GM18526 (cell line): ENCODE measurements around the gene PPP4R4.

Experiments
- POLR2A ChIP-seq: IDR thresholded peaks from 3 replicates; pipeline ENCODE4 v1.6.1; 2011; ENCODE audit not compliant: insufficient read length; ENCODE audit errors: extremely low read depth

Gene PPP4R4

DNA sequence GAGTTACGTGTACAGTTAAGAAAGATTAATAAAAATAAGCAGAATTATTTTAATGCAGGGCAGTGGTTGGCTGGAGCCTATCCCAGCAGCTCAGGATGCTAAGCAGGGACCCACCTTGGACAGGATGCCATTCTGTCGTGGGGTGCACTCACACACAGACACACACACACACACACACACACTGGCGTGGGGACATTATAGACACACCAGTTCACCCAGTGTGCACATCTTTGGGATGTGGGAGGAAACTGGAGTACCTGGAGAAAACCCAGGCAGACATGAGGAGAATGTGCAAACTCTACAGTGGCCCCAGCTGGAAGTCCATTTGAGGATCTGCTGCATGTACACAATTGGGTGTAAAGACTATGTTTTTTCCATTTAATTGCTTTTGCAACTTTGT lies 31.9 kb upstream of the PPP4R4 start:
- no peak for TF ChIP-seq POLR2A

DNA sequence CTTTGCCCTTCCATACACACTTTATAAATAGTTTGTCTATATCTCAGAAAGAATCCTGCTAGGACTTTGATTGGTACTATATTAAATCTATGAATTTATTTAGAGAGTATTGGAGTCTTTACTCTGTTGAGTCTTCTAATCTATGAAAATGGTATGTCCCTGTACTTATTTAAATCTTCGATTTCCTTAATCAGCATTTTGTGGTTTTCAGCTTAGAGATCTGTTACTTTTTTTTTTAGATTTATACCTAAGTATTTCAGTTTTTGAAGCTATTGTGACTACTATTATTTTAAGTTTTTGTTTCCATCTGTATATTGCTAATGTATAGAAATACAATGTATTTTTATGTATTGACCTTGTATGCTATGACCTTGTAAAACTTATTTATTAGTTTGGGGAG lies 31.3 kb upstream of the PPP4R4 start:
- no peak for TF ChIP-seq POLR2A

DNA sequence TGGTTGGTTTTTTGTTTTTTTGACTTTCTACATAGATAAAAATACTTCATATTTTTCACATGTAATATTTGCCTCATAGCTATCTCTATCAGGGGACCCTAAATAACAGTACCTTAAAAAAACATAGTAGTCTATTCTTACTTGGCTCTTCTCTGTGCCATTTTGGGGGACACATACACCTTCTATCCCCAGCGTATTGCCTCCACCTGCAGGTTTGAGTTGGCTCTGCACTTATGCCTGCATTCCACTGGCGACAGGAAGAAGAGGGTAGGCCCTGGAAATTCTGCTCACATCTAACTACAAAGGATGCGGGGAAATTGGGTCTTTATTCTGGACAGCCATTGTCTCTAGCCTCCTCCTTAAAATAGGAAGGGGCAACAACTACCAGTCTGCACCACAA lies 30.9 kb upstream of the PPP4R4 start:
- TF ChIP-seq POLR2A = no peak

DNA sequence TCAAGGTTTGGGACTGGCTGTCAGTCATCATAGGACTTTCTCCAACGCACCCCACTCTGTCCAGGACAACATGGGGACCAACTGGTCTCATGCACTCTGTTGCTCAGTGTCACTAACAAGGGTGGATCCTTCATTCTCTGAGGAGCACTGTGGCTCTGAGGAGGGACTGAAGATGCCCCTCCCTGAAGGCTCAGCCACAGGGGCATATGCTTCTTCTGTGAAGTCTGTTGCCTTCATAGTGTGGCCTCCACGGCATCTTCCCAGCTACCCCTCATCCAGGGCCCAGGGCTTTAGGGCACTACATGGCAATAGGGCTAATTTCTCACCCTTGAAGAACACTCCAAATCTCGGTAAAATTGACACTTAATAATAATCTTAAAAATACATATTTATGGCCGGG lies 30.4 kb upstream of the PPP4R4 start:
- no peak for TF ChIP-seq POLR2A

DNA sequence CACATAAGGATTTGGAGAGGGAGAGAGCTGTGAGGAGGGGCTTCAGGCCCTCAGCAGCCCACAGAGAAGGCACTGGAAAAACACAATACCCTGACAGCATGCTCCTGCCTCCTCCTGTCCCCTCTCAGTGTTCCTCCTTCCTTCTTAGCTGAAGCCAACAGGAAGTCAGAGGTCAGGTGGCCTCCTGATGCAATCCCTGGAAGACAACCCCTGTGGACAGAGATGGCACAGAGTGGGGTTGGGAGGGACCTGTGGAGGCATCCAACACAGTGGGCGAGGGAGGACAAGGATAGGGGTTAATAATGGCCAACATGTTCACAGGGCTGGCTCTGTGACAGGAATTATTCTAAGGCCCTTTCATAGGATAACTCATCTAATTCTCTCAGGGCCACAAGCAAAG lies 29.4 kb upstream of the PPP4R4 start:
- TF ChIP-seq POLR2A = no peak

DNA sequence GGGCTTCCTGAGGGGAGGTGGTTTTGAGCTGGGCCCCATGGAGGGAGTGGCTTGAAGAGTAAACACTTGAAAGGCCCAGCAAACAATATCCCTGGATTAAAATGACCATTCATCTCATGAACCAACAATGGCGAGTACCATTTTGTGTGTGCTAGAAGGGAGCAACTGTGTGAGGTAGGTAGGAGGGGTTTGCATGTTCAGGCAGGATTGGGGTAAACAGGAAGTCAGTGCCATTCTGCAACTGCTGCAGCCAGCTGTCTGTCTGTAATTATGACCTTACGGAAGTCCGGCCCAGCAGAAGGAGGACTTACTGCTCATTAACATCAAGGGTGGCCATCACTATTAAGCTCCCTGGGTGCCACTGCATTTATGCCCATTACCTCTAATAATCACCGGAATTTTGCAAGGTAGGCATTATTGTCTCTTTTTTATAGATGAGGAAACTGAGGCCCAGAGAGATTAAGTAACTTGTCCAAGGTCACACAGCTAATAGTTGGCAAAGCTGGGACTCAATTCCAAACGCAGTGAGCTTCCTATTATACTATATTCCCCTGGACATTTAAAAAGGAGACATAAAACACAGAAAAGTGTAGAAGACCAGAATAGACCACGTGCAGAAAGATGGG lies 28.1 kb upstream of the PPP4R4 start:
- no peak for TF ChIP-seq POLR2A

DNA sequence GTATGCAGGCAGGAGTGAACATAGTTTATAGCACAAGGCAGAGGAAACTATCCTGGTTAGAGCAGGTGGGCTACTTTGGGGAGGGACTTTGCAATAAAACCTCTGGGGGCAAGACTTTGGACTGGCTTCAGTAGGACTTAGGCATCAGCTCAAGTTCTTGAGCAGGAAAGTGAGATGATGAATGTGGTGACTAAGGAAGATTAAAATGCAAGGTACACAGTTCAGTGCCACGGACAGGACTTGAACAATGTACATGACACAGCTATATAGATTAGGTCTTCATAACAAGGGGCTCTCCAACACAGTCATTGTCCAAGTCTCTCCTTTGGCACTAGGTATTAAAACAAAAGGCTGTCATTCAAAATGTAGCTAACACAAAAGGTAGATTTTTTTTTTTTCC lies 21.4 kb upstream of the PPP4R4 start:
- TF ChIP-seq POLR2A = no peak

DNA sequence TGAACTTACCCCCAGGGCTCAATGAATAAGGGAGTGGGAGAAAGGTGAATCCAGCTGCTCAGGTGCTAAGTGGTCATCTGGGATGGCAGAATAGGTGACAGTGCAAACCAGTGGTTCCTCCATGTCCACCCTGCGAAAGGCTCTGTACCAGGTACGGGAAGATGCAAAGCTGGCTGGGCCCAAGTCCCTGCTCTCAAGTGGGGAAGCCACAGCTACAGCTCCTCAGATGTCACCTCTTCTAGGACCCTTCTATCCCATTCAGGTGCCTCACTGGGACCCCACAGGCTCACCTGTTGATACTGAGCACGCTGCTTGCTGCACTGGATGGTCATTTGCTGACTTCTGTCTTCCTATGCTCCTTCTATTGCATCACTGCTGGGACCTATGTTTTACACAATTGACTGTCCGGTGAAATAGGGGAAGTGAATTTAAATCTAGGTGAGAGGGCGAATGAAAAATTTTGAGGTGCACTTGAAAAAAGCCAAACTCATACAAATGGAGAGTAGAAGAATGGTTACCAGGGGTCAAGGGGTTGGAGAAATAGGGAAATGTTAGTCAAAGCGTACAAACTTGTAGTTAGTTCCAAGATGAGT lies 20.3 kb upstream of the PPP4R4 start:
- no peak for TF ChIP-seq POLR2A

DNA sequence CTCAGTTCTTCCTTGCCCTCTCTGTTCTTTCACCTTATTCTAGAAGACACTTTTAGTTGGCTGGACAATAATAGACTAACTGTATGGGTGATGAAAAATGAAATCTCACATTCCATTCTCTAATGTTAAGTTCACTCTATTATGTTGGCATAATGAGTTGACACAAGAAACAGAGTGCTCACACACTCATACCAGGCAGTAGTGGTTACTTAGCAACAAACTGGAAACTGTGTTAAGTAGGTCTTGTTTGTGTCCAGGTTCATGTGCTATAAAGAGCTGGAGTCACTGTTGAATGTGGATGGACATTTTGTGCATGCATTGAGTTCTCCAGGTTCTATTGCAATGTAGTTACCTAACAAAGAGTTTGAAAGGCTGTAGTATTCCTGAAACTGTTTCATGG lies 16.9 kb upstream of the PPP4R4 start:
- TF ChIP-seq POLR2A = no peak

DNA sequence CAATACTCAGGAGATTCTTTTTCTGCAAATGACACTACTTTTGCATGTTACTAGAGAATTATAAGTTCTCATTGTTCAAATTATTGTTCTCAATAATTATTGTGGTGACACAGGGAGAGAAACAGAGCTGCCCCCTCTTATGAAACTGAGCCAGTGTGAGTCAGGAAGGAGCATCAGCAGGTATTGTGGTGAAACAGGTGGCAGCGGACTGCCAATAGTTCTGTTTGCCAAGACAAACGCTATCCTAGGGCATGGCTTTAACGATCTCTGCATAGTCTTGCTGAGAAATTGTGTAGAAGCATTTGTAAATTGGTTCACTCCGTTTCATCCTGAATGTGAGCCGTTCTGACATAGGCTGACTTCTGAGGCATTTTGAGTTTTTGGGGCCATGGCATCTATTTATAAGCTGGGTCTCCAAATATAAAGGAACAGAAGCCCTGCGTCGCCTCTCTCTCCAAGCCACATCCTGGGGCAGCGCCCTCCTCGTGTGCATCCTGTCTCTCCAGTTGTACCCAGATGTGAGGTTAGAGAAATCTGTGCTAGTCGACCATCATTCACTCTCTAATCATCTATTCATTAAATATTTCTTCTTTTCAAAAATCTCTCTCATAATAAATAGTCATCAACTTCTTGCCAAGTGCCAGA lies 15.8 kb upstream of the PPP4R4 start:
- no peak for TF ChIP-seq POLR2A

DNA sequence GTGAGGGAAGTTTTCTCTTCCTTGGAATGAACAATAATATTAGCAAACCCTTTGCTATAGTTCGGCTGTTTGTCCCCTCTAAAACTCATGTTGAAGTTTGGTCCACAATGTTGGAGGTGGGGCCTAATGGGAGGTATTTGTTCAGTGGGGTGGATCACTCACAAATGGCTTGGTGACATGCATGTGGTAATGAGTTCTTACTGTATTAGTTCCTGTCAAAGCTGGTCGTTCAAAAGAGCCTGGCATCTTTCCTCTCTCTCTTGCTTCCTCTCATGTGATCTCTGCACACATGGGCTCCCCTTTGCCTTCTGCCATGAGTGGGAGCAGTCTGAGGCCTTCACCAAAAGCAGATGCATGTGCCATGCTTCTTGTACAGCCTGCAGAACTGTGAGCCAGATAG lies 13.1 kb upstream of the PPP4R4 start:
- TF ChIP-seq POLR2A = no peak

DNA sequence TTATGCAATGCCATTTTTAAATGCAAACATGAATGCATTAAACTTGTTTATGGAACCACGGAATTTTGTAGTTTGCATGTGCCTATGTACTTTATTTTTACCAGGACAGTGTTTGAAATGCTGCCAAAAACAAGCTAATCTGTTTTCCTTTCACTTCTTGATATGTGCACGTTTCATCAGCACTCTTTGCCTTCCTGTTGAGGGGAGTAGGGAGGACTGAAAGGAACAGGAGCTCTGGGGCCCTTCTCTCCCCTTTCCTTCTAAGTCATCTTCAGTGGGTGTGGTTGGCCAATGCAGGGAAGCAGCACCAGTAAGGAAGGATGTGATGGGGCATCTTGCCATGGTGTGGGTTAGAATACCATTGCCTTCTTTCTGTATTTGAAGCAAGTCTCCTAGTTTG lies 12.1 kb upstream of the PPP4R4 start:
- no peak for TF ChIP-seq POLR2A

DNA sequence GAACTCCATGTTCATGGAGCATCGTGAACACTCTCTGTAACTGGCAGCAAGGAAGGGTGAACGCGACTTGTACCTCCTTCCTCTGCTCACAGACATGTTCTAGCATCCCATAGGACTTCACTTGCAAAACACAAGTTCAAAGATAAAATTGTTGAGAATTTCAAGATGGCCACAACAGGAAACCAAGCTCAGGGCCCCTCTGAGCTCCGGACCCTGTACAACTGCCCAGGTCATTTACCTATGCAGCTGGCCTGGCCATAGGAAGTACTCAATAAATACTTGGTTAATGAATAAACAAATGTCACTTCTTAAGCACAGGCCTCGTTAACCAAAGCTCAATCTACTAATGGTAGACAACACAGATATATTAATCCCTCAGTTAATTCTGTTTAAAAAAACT lies 11.7 kb upstream of the PPP4R4 start:
- TF ChIP-seq POLR2A = no peak

DNA sequence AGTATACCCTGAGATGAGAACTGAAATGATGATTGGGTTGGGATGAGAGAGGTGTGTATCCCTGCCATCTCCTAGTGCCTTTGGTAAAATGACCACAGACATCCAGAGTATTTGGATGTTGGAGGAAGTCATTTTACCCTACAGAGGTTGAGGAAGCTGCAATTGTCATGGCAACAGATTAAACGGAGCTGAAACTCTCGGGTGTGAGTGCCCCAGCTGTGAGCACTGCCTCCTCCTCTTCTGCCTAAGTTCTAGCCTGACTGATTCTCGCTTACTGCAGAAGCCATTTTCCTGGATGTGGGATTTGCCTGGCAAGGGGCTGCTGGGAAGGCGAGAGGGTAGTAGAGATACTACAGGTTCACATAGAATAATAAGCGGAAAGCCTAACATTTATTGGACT lies 10.3 kb upstream of the PPP4R4 start:
- TF ChIP-seq POLR2A = no peak

DNA sequence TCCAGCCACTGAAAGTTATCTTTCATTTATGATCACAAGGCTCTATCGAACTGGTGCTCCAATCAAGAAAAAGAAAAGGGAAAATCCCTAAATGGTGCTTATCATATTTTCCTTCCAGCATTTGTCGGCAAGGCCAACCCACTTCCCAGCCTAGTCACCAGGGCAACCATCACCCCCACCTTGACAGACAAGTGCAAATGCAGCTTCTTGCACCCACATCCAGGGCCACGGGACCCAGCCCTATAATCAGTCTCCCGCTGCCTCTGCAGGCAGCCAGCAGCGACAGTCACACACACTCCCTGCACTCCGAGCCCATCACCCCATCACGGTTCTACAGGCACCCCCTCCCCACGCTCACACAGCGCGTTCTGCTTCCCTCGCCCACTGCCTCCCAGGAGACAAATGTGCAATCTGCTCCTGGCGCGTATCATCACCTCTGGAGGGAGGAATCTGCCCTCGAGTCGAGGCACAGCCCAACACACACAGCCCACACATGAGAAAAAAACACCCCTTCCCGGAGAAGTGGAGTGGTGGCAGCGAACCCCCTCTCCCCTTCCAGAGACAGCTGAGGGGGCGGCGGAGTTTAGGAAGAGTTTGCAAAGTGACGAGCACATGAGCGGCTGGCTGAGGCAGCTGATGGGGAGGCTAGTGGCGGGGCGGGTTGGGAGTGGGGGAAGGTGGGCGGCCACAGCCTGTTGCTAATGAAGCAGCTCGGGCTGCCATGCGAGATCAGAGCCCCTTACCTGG lies 9.3 kb upstream of the PPP4R4 start:
- no peak for TF ChIP-seq POLR2A

DNA sequence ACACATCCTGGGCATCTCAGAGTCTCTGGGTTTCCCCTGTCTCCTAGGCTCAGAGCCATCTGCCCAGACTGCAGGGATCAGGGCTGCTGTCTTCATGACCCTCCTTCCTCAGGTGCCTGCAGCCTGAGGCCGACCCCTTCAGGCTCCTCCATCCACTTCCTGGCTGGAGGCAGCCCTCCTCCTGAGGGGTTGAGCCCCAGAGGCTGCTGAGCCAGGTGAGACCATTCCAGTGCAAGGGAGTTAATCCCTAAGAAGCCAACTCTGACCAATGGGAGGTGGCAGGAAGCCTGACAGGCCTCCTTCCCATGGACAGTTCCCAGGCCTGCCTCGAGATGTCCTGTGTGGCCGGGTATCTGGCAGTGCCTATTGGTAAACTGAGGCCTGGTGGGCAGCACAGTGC lies 8.4 kb upstream of the PPP4R4 start:
- TF ChIP-seq POLR2A = no peak
